BE2C (cell line): ENCODE measurements around the gene DAZAP2.
"Not testable (repeated sequence)": the region's sequence is repeated elsewhere in the genome, so short reads cannot be mapped to it uniquely, and the experiment has no call there.

Source experiments
- DNase-seq: peaks from one replicate; pipeline ENCODE4 v3.0.0-alpha.2; 2020
- H3K27me3 ChIP-seq: fragments of 250-450 bp; sonication (Bioruptor Pico); 2 replicates; pipeline ENCODE4 v1.5.1; 2020; ENCODE audit warnings: mild to moderate bottlenecking
- H3K36me3 ChIP-seq: fragments of 250-450 bp; sonication (Bioruptor Pico); 2 replicates; pipeline ENCODE4 v1.5.1; 2020; ENCODE audit warnings: mild to moderate bottlenecking
- H3K4me1 ChIP-seq: fragments of 250-450 bp; sonication (Bioruptor Pico); 2 replicates; pipeline ENCODE4 v1.5.1; 2020
- H3K4me3 ChIP-seq: 2 replicates; pipeline ENCODE4 v1.5.1; 2011; ENCODE audit warnings: low read depth, low read length
- H3K9me3 ChIP-seq: fragments of 250-450 bp; sonication (Bioruptor Pico); 2 replicates; pipeline ENCODE4 v1.5.1; 2020
- TF ChIP-seq, protein P1 (sequence below): IDR thresholded peaks from 2 replicates; pipeline ENCODE4 v1.5.1; 2012; ENCODE audit warnings: mild to moderate bottlenecking, low read depth, low read length

Gene DAZAP2

GRCh38 chr12:51285843-51286242 lies 47.2 kb downstream of the DAZAP2 start:
- H3K4me3 ChIP-seq: no peak overlapping the region
- H3K36me3 ChIP-seq: no peaks in the 10 kb centered on the region
- no peaks in the 10 kb centered on the region for H3K4me1 ChIP-seq
- no peaks in the 10 kb centered on the region for H3K27me3 ChIP-seq
- no peaks in the 10 kb centered on the region for H3K9me3 ChIP-seq
- DNase-seq: no peak
- TF ChIP-seq, protein P1, sequence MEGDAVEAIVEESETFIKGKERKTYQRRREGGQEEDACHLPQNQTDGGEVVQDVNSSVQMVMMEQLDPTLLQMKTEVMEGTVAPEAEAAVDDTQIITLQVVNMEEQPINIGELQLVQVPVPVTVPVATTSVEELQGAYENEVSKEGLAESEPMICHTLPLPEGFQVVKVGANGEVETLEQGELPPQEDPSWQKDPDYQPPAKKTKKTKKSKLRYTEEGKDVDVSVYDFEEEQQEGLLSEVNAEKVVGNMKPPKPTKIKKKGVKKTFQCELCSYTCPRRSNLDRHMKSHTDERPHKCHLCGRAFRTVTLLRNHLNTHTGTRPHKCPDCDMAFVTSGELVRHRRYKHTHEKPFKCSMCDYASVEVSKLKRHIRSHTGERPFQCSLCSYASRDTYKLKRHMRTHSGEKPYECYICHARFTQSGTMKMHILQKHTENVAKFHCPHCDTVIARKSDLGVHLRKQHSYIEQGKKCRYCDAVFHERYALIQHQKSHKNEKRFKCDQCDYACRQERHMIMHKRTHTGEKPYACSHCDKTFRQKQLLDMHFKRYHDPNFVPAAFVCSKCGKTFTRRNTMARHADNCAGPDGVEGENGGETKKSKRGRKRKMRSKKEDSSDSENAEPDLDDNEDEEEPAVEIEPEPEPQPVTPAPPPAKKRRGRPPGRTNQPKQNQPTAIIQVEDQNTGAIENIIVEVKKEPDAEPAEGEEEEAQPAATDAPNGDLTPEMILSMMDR: no peak

DNA sequence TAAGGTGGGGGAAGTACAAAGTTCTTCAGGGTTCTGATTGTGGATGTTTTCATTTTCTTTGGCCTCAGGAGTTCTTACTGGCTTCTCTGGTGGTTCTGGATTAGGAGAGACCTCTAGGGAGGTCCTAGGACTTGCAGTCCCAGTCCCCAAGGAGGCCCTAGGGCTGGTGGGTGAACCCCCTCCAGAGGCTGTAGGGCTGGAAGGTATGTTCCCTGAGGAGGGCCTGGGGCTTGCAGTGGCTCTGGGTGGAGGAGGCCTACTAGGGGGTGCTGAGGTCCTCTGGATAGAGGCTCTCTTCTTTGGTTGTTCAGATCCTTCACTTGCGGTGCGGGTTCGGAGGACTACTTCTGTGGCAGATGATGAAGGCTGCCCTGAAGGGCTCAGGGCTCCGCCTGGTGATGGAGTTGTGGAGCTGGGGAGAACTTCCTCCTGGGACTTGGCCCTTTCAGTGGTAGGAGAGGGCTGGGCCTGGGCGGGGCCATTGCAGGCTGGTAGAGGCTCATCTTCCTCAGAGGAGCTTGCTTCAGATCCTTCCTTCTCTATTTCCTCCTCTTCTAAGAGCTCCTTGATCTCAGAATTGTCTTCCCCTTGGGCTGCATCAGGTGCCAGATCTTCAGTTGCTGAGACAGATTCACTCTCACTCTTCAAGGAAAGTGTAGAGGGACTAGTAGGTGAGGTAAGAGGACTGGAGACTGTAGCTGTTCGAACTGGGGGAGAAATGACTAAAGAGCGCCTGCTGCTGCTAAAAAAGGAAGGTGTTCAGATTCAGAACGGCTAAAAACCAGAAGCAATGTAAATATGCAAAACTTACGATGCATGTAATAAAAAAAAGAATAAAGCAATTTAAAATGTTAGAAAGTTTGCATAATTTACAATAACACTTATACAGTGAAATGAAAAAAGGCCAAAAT lies 53.2 kb downstream of the DAZAP2 start:
- H3K4me3 ChIP-seq, H3K36me3 ChIP-seq, H3K9me3 ChIP-seq, H3K4me1 ChIP-seq, DNase-seq, H3K27me3 ChIP-seq: not testable (repeated sequence)
- TF ChIP-seq, protein P1: 0 out of 2 replicates have a peak, but pooled peaks have one; percentile 4
